Measurements from ENCODE around the gene CACNA1S.
A peak's percentile ranks its signal among the peaks of the same experiment; 100 is the strongest.

Gene CACNA1S

DNA sequence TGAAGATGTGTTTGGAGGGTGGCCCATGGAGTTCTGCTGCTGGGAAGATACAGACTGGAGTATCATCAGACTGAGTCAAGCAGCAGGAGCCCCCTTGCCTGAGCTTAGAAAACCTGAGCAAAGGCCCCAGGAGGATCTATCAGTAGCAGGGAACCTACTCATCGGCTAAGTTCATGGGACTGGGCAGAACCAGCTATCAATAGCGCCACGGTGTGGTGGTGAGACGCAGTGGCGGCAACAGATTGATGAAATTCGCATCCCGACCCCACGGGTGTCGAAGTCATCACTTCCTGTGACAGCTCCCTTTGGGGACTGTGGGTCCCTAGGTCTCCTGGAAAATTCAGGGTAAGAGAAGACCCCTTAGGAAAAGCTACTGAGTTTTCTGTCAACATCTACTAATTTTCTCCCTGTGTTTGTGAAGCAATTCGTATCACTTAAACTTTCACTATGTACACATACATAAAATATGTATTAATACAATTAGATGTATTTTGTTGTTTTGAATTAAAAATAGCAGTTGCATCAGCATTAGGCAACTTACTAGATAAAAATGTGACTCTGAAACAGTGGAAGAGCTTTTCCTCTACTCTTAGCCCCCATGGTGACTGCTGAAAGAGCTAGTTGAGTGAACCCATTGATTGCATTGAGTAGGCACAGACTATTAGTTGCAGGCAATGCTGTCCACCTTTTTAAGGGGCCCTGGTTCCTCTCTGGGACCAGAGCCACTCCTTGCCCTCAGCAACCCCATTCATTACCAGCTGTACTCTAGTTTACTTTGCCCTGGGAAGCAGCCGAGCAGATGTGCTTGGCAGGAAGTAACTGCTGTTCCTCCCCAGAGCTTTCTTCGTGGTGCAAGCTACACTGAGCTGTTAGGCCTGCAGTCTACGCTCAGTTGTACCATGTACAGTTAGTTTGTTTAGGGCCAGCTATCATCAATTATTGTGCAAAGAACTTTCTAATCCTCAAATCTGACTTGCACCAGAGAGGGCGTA lies 7.3 kb upstream of the CACNA1S start:
- TF ChIP-seq, protein P1, sequence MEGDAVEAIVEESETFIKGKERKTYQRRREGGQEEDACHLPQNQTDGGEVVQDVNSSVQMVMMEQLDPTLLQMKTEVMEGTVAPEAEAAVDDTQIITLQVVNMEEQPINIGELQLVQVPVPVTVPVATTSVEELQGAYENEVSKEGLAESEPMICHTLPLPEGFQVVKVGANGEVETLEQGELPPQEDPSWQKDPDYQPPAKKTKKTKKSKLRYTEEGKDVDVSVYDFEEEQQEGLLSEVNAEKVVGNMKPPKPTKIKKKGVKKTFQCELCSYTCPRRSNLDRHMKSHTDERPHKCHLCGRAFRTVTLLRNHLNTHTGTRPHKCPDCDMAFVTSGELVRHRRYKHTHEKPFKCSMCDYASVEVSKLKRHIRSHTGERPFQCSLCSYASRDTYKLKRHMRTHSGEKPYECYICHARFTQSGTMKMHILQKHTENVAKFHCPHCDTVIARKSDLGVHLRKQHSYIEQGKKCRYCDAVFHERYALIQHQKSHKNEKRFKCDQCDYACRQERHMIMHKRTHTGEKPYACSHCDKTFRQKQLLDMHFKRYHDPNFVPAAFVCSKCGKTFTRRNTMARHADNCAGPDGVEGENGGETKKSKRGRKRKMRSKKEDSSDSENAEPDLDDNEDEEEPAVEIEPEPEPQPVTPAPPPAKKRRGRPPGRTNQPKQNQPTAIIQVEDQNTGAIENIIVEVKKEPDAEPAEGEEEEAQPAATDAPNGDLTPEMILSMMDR (IDR thresholded peaks at IDR 0.05; ENCODE audit: insufficient read depth, low read depth, low read length, missing control alignments) = peak; percentile 79
- no peak overlapping the region for H3K4me3 ChIP-seq (ENCODE audit: low read length)
- DNase-seq (ENCODE audit: low read depth) = peak; percentile 60

DNA sequence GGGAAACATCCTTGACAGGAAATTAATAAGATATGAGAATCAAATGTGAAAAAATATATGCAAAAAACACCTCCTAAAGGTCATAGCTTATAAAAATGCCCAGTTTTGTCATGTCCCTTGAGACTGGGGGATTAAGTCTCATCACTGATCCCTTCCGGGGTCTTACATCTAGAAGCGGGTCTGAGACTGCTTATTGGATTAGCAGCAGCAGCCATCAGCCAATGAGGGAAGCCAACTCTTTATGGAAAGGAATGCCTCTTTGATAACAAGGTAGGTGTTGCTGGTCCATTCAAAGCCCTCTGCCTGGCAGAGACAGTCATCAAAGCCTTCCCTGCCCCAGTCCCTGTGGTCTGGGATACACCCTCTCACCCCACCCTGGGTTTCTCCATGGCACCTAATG lies 3.9 kb upstream of the CACNA1S start:
- DNase-seq (ENCODE audit: low read depth) = no peak
- TF ChIP-seq, protein P1 (IDR thresholded peaks at IDR 0.05; ENCODE audit: insufficient read depth, low read depth, low read length, missing control alignments) = no peak
- no peak overlapping the region for H3K4me3 ChIP-seq (ENCODE audit: low read length)

DNA sequence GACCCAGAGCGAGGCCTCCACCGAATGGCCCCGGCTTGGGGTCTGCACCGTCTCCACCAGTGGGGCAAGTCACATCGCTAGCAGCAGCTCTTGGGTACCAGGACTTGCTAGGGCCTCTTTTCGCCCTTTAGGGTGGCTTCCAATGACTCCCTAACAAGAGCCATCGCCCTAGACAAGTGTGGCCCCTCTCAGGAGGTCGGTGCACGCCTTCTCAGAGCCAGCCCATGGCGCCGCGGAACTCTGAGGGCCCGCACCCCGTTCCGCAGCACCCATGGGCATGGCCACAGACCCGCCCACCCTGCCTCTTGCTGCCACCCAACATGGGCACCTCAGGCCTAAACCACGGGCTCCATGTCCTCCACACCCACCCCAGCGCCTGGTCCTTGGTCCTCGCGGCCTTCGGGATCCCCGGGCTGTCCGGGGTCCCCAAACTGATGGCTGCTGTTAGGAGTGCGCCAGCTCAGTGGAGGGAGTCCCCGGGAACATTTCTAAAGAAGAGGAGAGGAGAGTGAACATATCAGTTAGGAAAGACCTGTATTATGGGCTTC lies 3.2 kb upstream of the CACNA1S start:
- DNase-seq (ENCODE audit: low read depth) = no peak
- TF ChIP-seq, protein P1 (IDR thresholded peaks at IDR 0.05; ENCODE audit: insufficient read depth, low read depth, low read length, missing control alignments) = no peak
- H3K4me3 ChIP-seq (ENCODE audit: low read length) = no peak overlapping the region

DNA sequence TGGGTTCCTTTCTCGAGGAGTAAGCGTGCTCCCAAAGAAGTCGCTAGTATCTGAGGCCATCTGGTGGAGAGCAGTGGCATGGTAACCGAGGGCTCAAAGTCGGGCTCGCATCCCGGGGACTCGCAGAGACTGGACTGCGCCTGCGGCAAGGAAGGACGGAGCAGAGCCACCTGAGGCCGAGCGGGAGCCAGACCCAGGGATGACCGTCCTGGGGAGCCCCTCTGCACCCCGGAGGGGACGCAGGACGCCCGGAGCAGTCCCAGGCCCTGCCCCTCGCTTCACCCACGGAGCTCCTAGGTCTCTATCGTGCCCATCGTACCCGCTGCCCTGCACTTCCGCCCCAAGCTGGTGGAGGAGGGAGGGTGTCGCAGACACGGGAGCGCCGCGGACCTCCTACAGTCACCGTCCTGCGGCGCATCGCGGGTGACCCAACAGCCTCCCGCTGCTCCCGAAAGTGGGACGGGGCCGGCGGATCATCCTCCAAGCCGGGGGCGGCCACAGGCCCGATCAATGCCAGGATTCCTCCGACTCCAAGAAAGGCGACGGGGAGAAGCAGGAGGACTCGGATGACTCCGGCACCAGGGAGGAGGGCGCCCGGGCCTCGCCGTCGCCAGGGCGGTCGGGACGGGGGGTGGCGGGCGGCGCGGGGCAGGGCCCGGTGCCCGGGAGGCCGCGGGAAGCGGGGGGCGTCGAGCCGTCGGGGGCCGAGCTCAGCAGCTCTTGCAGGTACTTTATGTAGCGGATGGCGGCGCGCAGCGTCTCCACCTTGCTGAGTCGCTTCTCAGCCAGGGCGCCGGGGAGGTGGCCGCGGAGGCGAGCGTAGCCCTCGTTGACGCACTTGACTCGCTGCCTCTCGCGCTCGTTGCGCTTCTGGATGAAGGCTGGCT lies 2.3 kb upstream of the CACNA1S start:
- DNase-seq (ENCODE audit: low read depth) = peak; percentile 86
- TF ChIP-seq, protein P1 (IDR thresholded peaks at IDR 0.05; ENCODE audit: insufficient read depth, low read depth, low read length, missing control alignments) = peak; percentile 87
- peak overlapping the region; percentile 50 for H3K4me3 ChIP-seq (ENCODE audit: low read length)

DNA sequence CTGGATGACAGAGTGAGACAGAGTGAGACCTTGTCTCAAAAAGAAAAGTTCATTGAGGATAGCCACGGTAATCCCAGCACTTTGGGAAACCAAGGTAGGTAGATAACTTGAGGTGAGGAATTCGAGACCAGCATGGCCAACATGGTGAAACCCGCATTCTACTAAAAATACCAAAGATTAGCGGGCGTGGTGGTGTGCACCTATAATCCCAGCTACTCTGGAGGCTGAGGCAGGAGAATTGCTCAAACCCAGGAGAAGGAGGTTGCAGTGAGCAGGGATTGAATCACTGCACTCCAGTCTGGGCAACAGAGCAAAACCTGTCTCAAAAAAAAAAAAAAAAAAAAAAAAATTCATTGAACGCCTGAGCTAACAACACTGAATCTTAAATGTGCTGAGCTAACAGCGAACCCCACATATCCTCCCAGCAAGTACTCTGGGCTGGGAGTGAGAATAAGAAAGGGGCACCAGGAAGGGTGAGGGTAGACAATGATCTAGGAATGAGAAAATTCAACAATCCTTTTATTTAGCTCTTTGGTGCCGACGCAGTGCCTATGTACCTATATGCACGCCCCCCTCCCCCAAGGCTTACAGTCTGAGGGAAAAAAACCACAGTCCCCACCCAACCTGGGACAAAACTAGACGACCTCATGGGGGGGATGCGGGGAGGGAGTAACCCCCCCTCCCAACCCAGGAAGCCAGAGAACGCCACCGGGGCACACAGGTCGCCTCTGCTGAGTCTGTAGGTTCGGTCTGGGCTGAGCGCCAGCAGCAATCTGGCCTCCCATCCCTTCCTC lies 1.4 kb upstream of the CACNA1S start:
- TF ChIP-seq, protein P1 (IDR thresholded peaks at IDR 0.05; ENCODE audit: insufficient read depth, low read depth, low read length, missing control alignments) = no peak
- H3K4me3 ChIP-seq (ENCODE audit: low read length) = no peak overlapping the region
- no peak for DNase-seq (ENCODE audit: low read depth)

DNA sequence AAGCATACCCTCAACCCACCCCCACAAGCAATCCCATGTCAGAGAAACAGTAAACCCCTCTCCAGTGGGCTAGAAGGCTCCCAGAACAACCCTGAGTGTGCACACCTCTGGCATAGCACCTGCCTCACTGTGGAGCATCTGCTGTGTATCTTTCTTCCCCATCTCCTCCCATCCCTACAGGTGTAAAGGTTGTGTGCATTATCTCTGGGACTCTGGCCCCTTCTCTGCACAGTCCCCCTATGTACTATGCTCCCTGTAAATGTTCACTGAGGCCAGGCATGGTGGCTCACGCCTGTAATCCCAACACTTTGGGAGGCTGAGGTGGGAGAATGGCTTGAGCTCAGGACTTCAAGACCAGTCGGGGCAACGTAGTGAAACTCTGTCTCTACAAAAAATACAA lies 700 bp upstream of the CACNA1S start:
- TF ChIP-seq, protein P1 (IDR thresholded peaks at IDR 0.05; ENCODE audit: insufficient read depth, low read depth, low read length, missing control alignments) = no peak
- DNase-seq (ENCODE audit: low read depth) = no peak

More for the DNA sequence above, 700 bp upstream of the CACNA1S start:
- H3K4me3 ChIP-seq (ENCODE audit: low read length) = no peak overlapping the region
